ENCODE results near the gene ANKRD33.

The ANKRD33 gene

GRCh38 chr12:51913071-51914033 lies 25.4 kb downstream of the ANKRD33 start:
- TF ChIP-seq CTCF (conservative IDR thresholded peaks at IDR 0.05), result no peak
- no peak overlapping the region for H3K27ac ChIP-seq

- H3K27ac ChIP-seq, result no peak overlapping the region
- TF ChIP-seq CTCF (conservative IDR thresholded peaks at IDR 0.05), result no peak
Observed at GRCh38 chr12:51914034-51914923, 26.4 kb downstream of the ANKRD33 start.

GRCh38 chr12:51915003-51915625 lies 27.2 kb downstream of the ANKRD33 start:
- TF ChIP-seq CTCF (conservative IDR thresholded peaks at IDR 0.05), result no peak
- H3K27ac ChIP-seq, result no peak overlapping the region

GRCh38 chr12:51915951-51916350 lies 28.0 kb downstream of the ANKRD33 start:
- TF ChIP-seq CTCF (conservative IDR thresholded peaks at IDR 0.05), result no peak
- H3K27ac ChIP-seq, result no peak overlapping the region

GRCh38 chr12:51917041-51917590 lies 29.2 kb downstream of the ANKRD33 start:
- no peak for TF ChIP-seq CTCF (conservative IDR thresholded peaks at IDR 0.05)
- no peak overlapping the region for H3K27ac ChIP-seq

- TF ChIP-seq CTCF (conservative IDR thresholded peaks at IDR 0.05), result no peak
- no peak overlapping the region for H3K27ac ChIP-seq
Observed at GRCh38 chr12:51917746-51918453, 30.0 kb downstream of the ANKRD33 start.

Measured in VCaP (cell line).